ENCODE data around the gene RAB3C.
"Not testable (repeated sequence)": the region's sequence is repeated elsewhere in the genome, so short reads cannot be mapped to it uniquely, and the experiment has no call there.

Gene RAB3C, protein sequence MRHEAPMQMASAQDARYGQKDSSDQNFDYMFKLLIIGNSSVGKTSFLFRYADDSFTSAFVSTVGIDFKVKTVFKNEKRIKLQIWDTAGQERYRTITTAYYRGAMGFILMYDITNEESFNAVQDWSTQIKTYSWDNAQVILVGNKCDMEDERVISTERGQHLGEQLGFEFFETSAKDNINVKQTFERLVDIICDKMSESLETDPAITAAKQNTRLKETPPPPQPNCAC

DNA sequence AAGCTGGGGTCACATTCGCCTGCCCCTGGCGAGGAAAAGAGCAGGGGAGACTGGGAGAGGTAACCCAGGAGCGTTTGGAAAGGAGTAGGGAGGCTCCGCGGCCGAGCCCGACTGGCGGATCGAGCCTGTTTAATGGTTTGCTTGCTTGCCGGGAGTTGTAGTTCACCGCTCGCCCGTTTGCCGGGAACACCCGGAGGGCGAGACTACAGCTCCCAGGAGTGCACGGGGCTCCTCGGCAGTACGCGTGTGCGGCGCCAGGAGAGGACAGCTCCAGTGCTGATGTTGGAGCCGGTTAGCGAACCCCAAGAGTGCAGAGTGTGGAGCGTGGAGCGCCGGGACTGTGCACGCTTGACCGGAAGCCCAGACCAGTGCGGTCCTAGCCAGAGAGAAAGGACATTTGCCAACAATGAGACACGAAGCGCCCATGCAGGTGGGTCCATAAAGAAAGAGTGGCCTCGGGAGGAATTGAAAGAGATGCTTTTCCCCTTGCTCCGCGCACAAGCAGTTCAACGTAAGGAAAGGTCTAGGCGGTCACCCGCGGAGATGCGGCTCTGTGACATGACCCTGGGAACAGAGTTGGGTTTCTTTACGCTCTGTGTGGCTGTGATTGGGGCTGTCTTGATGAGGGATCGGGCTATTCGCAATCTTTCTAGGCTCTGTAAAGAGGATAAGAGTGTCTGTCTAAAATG, at the start of gene RAB3C:
Gene RAB3C, plus strand, starts transcription at position 273 of the 689 bp plus-strand sequence. Its CDS starts 134 bp downstream, at position 407.
- peak; percentile 40 to 84 for DNase-seq

DNA sequence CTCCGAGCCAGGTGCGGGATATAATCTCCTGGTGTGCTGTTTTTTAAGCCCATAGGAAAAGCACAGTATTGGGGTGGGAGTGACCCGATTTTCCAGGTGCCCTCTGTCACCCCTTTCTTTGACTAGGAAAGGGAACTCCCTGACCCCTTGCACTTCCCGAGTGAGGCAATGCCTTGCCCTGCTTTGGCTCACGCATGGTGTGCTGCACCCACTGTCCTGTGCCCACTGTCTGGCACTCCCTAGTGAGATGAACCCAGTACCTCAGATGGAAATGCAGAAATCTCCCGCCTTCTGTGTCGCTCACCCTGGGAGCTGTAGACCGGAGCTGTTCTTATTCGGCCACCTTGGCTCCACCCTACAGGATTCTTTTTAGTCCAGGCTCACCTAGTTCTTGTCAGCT, 40.9 kb upstream of the RAB3C start:
- not testable (repeated sequence) for DNase-seq

DNA sequence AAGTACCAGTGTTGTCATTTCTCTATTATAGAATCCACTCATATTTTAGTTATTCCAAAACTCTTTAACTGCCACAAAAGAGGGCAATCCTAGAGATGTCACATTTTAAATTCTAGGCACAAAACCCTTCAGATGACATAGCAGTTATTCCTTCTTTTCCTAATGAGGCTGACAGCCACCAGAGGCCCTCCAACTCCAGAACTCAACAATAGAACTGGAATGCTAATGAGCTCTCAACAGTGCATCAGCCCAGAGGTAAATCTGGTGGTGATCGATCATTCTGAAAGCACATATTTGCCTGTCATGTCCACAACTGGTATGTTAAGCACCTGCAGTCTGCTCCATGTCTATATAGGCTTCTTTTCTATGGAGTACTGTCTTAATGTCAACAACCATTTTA, 40.2 kb upstream of the RAB3C start:
- DNase-seq: no peak

DNA sequence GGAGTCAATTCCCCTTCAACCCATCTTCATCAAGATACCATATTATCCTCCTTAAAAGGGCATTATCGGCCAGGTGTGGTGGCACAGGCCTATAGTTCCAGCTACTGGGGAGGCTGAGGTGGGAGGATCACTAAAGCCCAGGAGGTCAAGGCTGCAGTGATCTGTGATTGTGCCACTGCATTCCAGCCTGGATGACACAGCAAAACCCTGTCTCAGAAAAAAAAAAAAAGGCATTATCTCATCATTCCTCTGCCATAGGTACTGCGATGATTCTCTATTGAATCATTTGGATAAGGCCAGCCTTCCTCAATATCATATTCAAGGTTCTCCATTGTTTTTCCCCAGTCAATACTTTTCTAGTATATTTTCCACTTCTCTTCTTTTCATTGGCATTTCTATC, 39.2 kb upstream of the RAB3C start:
- no peak for DNase-seq

GRCh38 chr5:58544195-58544594, 38.7 kb upstream of the RAB3C start:
- DNase-seq: peak in 1 of 2 donors; percentile 17

DNA sequence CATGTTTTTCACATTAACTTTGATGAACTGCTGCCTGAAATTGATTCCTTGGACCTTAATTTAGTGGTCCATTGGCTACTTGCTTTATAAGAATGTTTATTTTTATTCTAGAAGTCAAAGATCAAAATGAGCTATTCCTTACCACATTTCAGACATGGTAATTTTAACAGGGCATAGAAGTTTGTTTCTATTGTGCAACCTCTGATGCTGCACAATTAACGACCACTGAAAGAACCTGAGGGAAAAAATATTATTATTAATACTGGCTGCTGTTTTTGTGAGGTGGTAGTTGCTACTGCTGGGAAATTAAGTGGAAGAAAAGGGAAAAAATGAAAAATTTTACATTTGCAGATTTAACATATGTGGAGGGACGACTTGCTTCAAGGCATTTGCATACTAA, 37.9 kb upstream of the RAB3C start:
- no peak for DNase-seq

DNA sequence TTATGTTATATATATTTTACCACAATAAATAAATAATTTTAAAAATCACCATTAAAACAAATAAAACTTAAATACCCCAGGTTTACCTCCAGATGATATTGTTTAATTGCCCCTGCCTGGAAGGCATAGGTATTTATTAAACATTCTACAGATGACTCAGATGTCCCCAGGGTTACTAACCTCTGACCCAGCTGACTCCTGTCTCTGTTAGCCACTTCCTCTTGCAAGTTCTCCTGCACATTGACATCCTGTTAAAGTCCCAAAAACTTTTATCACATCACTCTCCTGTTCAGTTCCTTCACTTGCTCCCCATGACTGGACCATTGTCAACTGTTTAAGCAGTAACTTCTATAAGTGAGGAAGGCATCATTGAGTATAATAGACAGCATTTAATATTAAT, 37.0 kb upstream of the RAB3C start:
- peak in 1 of 2 donors; percentile 41 for DNase-seq

- no peak for DNase-seq
Observed at GRCh38 chr5:58548068-58548467, 34.8 kb upstream of the RAB3C start.

DNA sequence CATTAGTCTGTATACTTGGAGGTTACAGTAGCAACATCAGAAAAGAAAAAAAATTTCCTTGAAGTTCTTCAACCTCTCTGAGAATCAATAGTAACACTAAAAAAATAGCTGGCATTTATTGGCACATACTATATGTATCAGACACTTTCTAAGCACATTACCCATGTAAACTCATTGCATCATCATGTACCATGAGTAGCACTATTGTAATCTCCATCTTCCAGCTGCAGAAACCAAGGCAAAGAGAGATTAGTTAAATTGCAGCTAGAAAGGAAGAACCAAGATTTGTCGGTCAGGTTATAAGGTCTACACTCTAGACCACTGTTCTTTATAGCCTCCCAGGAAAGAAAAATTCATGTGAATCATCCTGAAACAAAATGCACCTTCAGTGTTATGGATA, 31.4 kb upstream of the RAB3C start:
- DNase-seq: no peak

DNA sequence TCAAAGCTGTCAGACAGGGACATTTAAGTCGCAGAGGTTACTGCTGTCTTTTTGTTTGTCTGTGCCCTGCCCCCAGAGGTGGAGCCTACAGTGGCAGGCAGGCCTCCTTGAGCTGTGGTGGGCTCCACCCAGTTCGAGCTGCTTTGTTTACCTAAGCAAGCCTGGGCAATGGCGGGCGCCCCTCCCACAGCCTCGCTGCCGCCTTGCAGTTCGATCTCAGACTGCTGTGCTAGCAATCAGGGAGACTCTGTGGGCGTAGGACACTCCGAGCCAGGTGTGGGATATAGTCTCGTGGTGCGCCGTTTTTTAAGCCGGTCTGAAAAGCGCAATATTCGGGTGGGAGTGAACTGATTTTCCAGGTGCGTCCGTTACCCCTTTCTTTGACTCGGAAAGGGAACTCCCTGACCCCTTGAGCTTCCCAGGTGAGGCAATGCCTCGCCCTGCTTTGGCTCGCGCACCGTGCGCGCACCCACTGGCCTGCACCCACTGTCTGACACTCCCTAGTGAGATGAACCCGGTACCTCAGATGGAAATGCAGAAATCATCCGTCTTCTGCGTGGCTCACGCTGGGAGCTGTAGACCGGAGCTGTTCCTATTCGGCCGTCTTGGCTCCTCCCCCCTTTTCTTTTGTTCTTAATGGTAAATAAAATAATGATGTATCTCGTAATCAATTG, 25.1 kb upstream of the RAB3C start:
- not testable (repeated sequence) for DNase-seq

DNA sequence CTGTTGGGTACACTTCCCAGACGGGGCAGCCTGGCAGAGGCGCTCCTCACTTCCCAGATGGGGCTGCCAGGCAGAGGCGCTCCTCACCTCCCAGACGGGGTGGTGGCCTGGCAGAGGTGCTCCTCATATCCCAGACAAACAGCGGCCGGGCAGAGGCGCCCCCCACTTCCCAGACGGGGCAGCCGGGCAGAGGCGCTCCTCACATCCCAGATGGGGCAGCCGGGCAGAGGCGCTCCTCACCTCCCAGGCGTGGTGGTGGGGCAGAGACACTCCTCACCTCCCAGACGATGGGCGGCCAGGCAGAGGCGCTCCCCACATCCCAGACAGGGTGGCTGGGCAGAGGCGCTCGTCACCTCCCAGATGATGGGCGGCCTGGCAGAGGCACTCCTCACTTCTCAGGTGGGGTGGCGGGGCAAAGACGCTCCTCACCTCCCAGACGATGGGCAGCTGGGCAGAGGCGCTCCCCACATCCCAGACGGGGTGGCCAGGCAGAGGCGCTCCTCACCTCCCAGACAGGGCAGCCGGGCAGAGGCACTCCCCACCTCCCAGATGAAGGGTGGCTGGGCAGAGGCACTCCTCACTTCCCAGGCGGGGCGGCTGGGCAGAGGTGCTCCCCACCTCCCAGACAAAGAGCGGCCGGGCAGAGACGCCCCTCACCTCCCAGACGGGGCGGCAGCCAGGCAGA, 19.7 kb upstream of the RAB3C start:
- DNase-seq: not testable (repeated sequence)

DNA sequence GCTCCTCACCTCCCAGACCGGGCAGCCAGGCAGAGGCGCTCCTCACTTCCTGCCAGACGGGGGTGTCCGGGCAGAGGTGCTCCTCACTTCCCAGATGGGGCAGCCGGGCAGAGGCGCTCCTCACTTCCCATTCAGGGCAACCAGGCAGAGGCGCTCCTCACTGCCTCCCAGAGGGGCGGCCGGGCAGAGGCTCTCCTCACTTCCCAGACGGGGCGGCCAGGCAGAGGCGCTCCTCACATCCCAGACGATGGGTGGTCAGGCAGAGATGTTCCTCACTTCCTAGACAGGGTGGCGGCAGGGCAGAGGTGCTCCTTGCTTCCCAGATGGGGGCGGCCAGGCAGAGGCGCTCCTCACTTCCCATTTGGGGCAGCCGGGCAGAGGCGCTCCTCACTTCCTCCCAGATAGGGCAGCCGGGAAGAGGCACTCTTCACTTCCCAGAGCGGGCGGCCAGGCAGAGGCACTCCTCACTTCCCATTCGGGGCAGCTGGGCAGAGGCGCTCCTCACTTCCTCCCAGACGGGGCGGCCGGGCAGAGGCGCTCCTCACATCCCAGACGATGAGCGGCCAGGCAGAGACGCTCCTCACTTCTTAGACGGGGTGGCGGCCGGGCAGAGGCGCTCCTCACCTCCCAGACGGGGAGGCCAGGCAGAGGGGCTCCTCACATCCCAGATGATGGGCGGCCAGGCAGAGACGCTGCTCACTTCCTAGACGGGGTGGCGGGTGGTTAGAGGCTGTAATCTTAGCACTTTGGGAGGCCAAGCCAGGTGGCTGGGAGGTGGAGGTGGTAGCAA, 18.6 kb upstream of the RAB3C start:
- DNase-seq: not testable (repeated sequence)

GRCh38 chr5:58565033-58565432, 17.8 kb upstream of the RAB3C start:
- DNase-seq: no peak

GRCh38 chr5:58571501-58571900, 11.4 kb upstream of the RAB3C start:
- DNase-seq: no peak

- DNase-seq: not testable (repeated sequence)
Observed at GRCh38 chr5:58572973-58573372, 9.9 kb upstream of the RAB3C start.

GRCh38 chr5:58579781-58580180, 3.1 kb upstream of the RAB3C start:
- no peak for DNase-seq

GRCh38 chr5:58582019-58582802, 664 bp upstream of the RAB3C start:
- no peak for DNase-seq

- DNase-seq: no peak
Observed at GRCh38 chr5:58595952-58596351, 13.1 kb downstream of the RAB3C start.

GRCh38 chr5:58598440-58598839, 15.6 kb downstream of the RAB3C start:
- no peak for DNase-seq

- DNase-seq: no peak
Observed at GRCh38 chr5:58599217-58599616, 16.3 kb downstream of the RAB3C start.

- not testable (repeated sequence) for DNase-seq
Observed at GRCh38 chr5:58600613-58601012, 17.7 kb downstream of the RAB3C start.

GRCh38 chr5:58602889-58603288, 20.0 kb downstream of the RAB3C start:
- DNase-seq: not testable (repeated sequence)

Data from CD4-positive, alpha-beta T cell treated with Interleukin-4 for 1 hour (primary cell).